Stimulated activated CD4-positive, alpha-beta T cell treated with anti-CD3 and anti-CD28 coated beads, TNF-alpha, amount 100 ng/mL, for 24 hours (primary cell): ENCODE results near the gene RIMBP2.

ENCODE experiments used
- DNase-seq, 3 experiments: peaks; one replicate each; pipeline ENCODE4 v3.0.0-alpha.2; 2020; ENCODE audit warnings: low read depth in 3 of 3

Gene RIMBP2

GRCh38 chr12:130680451-130680990 is 35.6 kb downstream of the RIMBP2 start:
- no peak for DNase-seq

GRCh38 chr12:130677957-130678558 is 38.0 kb downstream of the RIMBP2 start:
- DNase-seq: no peak

- no peak for DNase-seq
Measured at GRCh38 chr12:130675791-130676190, 40.3 kb downstream of the RIMBP2 start.

- no peak for DNase-seq
Measured at GRCh38 chr12:130675121-130675520, 41.0 kb downstream of the RIMBP2 start.

- no peak for DNase-seq
Measured at GRCh38 chr12:130674676-130675075, 41.4 kb downstream of the RIMBP2 start.

- no peak for DNase-seq
Measured at GRCh38 chr12:130673036-130673705, 42.9 kb downstream of the RIMBP2 start.

GRCh38 chr12:130672089-130672820 is 43.8 kb downstream of the RIMBP2 start:
- no peak for DNase-seq

- no peak for DNase-seq
Measured at GRCh38 chr12:130671556-130671955, 44.5 kb downstream of the RIMBP2 start.

- no peak for DNase-seq
Measured at GRCh38 chr12:130669797-130670196, 46.3 kb downstream of the RIMBP2 start.

GRCh38 chr12:130669205-130669557 is 46.9 kb downstream of the RIMBP2 start:
- DNase-seq: no peak

- no peak for DNase-seq
Measured at GRCh38 chr12:130668286-130669204, 47.6 kb downstream of the RIMBP2 start.

- no peak for DNase-seq
Measured at GRCh38 chr12:130667421-130667960, 48.6 kb downstream of the RIMBP2 start.

- DNase-seq: no peak
Measured at GRCh38 chr12:130666645-130667044, 49.5 kb downstream of the RIMBP2 start.

GRCh38 chr12:130665753-130666152 is 50.3 kb downstream of the RIMBP2 start:
- no peak for DNase-seq

- no peak for DNase-seq
Measured at GRCh38 chr12:130664772-130665171, 51.3 kb downstream of the RIMBP2 start.

GRCh38 chr12:130664252-130664651 is 51.8 kb downstream of the RIMBP2 start:
- DNase-seq: no peak

- DNase-seq: no peak
Measured at GRCh38 chr12:130663514-130663913, 52.6 kb downstream of the RIMBP2 start.

GRCh38 chr12:130661486-130662255 is 54.4 kb downstream of the RIMBP2 start:
- DNase-seq: no peak

- no peak for DNase-seq
Measured at GRCh38 chr12:130661059-130661458, 55.0 kb downstream of the RIMBP2 start.

- no peak for DNase-seq
Measured at GRCh38 chr12:130658145-130658911, 57.8 kb downstream of the RIMBP2 start.
